Keratinocyte (primary cell): ENCODE results near the gene FRAS1. TPM values are rescaled to one million over a fixed set of nuclear protein-coding genes. Genes with fewer than 3 reads are reported as not detected.
A peak's percentile ranks its signal among the peaks of the same experiment; 100 is the strongest.
"Not testable (repeated sequence)": the region's sequence is repeated elsewhere in the genome, so short reads cannot be mapped to it uniquely, and the experiment has no call there.

Experiments
- DNase-seq: peaks from one replicate; pipeline ENCODE4 v3.0.0-alpha.2; 2011; ENCODE audit warnings: low read depth, missing footprints, low spot score
- FAIRE-seq: peaks from 2 replicates; lab custom pipeline; 2011; peaks lifted over from hg19 to GRCh38; lab: Jason Lieb, UNC
- H2AFZ ChIP-seq: 2 replicates; pipeline ENCODE4 v1.6.0; 2012; ENCODE audit warnings: low read length, control low read depth, inconsistent platforms; ENCODE audit not compliant: control insufficient read depth
- H3K27ac ChIP-seq: 2 replicates; pipeline ENCODE4 v1.5.1; 2011; ENCODE audit warnings: low read length; ENCODE audit not compliant: control insufficient read depth, insufficient read depth
- H3K27me3 ChIP-seq: 3 replicates; pipeline ENCODE4 v1.6.0; 2011; ENCODE audit warnings: low read length; ENCODE audit not compliant: control insufficient read depth, insufficient read depth; ENCODE audit errors: extremely low read depth
- H3K36me3 ChIP-seq, 2 experiments: 2 replicates in 1 of 2; 3 replicates in 1 of 2; pipeline ENCODE4 v1.5.1; 2011; ENCODE audit warnings: low read length in 2 of 2, mild to moderate bottlenecking in 1 of 2; ENCODE audit not compliant: control insufficient read depth in 2 of 2, insufficient read depth in 2 of 2; ENCODE audit errors: extremely low read depth in 1 of 2
- H3K4me1 ChIP-seq: 3 replicates; pipeline ENCODE4 v1.5.1; 2011; ENCODE audit warnings: low read length; ENCODE audit not compliant: control insufficient read depth, insufficient read depth; ENCODE audit errors: extremely low read depth
- H3K4me2 ChIP-seq: 3 replicates; pipeline ENCODE4 v1.6.0; 2011; ENCODE audit warnings: low read depth, low read length; ENCODE audit not compliant: control insufficient read depth, insufficient read depth; ENCODE audit errors: extremely low read depth
- H3K4me3 ChIP-seq, 3 experiments: fragments of 200-600 bp in 1 of 3; sonication (generic) in 1 of 3; 2 replicates in 2 of 3; 3 replicates in 1 of 3; pipeline ENCODE4 v1.5.1; 2011 to 2016; ENCODE audit warnings: low read length in 3 of 3, mild to moderate bottlenecking in 3 of 3, control low read depth in 2 of 3, inconsistent platforms in 1 of 3, low read depth in 1 of 3, mixed read lengths in 1 of 3, mixed run types in 1 of 3, moderate library complexity in 1 of 3; ENCODE audit not compliant: control insufficient read depth in 2 of 3, insufficient read depth in 2 of 3; ENCODE audit errors: extremely low read depth in 1 of 3
- H3K79me2 ChIP-seq: 2 replicates; pipeline ENCODE4 v1.6.0; 2012; ENCODE audit warnings: low read length; ENCODE audit not compliant: control insufficient read depth, insufficient read depth
- H3K9ac ChIP-seq: 3 replicates; pipeline ENCODE4 v1.6.0; 2011; ENCODE audit warnings: low read length; ENCODE audit not compliant: control insufficient read depth, insufficient read depth; ENCODE audit errors: extremely low read depth
- H3K9me1 ChIP-seq: 3 replicates; pipeline ENCODE4 v1.6.0; 2011; ENCODE audit warnings: low read length; ENCODE audit not compliant: control insufficient read depth, insufficient read depth; ENCODE audit errors: extremely low read depth
- H3K9me3 ChIP-seq: 2 replicates; pipeline ENCODE4 v1.5.1; 2012; ENCODE audit warnings: low read depth, low read length; ENCODE audit not compliant: control insufficient read depth
- H4K20me1 ChIP-seq: 3 replicates; pipeline ENCODE4 v1.6.0; 2011; ENCODE audit warnings: low read length; ENCODE audit not compliant: control insufficient read depth, insufficient read depth; ENCODE audit errors: extremely low read depth
- EZH2 ChIP-seq: IDR thresholded peaks from one replicate; pipeline ENCODE4 v1.6.1; 2012; ENCODE audit warnings: inconsistent platforms, mild to moderate bottlenecking, low read length, moderate library complexity
- dilution Hi-C: fragments of 300-500 bp; cut with MboI; formaldehyde crosslinking; loops from one replicate; pipeline ENCODE4 v1.7.0; 2020; ENCODE audit warnings: low sequenced_read_pairs; ENCODE audit not compliant: extremely low pct_ligation_motif_present
- polyA minus RNA-seq, 3 experiments: library from RNA; depleted of rRNA, polyadenylated mRNA; stranded (reverse); fragments of >200 nt; gene quantifications; 1 replicate in 1 of 3; 2 replicates in 1 of 3; 3 replicates in 1 of 3; pipeline ENCODE4 v1.2.3, GENCODE V29; 2011
- polyA plus RNA-seq, 5 experiments: library from polyadenylated mRNA; depleted of rRNA in 3 of 5; stranded (reverse) in 3 of 5; stranded (forward) in 1 of 5; unstranded in 1 of 5; fragments of >200 nt; gene quantifications; 1 replicate in 1 of 5; 2 replicates in 3 of 5; 3 replicates in 1 of 5; pipeline versions ENCODE4 v1.2.1 to v1.2.3, GENCODE V29; 2011 to 2012; ENCODE audit warnings: missing spikeins in 2 of 5, low read depth in 1 of 5, low replicate concordance in 1 of 5
- TF ChIP-seq, protein P1 (sequence below), 3 experiments: IDR thresholded peaks in 1 of 3; conservative IDR thresholded peaks in 1 of 3; optimal IDR thresholded peaks in 1 of 3; 2 replicates in 2 of 3; 3 replicates in 1 of 3; pipeline versions ENCODE3 to v1.5.1; 2011; ENCODE audit warnings: low read length in 3 of 3, mild to moderate bottlenecking in 3 of 3, moderate library complexity in 2 of 3, control low read depth in 1 of 3, inconsistent platforms in 1 of 3; ENCODE audit not compliant: insufficient read depth in 2 of 3; ENCODE audit errors: extremely low read depth in 1 of 3

The FRAS1 gene, protein sequence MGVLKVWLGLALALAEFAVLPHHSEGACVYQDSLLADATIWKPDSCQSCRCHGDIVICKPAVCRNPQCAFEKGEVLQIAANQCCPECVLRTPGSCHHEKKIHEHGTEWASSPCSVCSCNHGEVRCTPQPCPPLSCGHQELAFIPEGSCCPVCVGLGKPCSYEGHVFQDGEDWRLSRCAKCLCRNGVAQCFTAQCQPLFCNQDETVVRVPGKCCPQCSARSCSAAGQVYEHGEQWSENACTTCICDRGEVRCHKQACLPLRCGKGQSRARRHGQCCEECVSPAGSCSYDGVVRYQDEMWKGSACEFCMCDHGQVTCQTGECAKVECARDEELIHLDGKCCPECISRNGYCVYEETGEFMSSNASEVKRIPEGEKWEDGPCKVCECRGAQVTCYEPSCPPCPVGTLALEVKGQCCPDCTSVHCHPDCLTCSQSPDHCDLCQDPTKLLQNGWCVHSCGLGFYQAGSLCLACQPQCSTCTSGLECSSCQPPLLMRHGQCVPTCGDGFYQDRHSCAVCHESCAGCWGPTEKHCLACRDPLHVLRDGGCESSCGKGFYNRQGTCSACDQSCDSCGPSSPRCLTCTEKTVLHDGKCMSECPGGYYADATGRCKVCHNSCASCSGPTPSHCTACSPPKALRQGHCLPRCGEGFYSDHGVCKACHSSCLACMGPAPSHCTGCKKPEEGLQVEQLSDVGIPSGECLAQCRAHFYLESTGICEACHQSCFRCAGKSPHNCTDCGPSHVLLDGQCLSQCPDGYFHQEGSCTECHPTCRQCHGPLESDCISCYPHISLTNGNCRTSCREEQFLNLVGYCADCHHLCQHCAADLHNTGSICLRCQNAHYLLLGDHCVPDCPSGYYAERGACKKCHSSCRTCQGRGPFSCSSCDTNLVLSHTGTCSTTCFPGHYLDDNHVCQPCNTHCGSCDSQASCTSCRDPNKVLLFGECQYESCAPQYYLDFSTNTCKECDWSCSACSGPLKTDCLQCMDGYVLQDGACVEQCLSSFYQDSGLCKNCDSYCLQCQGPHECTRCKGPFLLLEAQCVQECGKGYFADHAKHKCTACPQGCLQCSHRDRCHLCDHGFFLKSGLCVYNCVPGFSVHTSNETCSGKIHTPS (N-terminal part only)
- polyA plus RNA-seq (3.4 to 4.1 TPM (median 3.5 TPM) in 3 replicates), polyA minus RNA-seq (18.7 to 41.6 TPM (median 23.4 TPM) in 3 replicates)
- 1.3 TPM for polyA plus RNA-seq (2011; ENCODE audit: low read depth)
- polyA plus RNA-seq (2011; cell fraction: cytosol; rRNA removed), result 0.94 and 1.2 TPM in 2 replicates
- 13.6 and 14.3 TPM in 2 replicates for polyA plus RNA-seq (2011; cell fraction: nucleus; rRNA removed)
- 2.0 and 3.7 TPM in 2 replicates for polyA plus RNA-seq (2012; ENCODE audit: low replicate concordance)
- polyA minus RNA-seq (2011; cell fraction: cytosol; rRNA and poly(A)+ RNA removed), result 10.4 TPM
- polyA minus RNA-seq (2011; cell fraction: nucleus; rRNA and poly(A)+ RNA removed), result 43.4 and 58.3 TPM in 2 replicates

DNA sequence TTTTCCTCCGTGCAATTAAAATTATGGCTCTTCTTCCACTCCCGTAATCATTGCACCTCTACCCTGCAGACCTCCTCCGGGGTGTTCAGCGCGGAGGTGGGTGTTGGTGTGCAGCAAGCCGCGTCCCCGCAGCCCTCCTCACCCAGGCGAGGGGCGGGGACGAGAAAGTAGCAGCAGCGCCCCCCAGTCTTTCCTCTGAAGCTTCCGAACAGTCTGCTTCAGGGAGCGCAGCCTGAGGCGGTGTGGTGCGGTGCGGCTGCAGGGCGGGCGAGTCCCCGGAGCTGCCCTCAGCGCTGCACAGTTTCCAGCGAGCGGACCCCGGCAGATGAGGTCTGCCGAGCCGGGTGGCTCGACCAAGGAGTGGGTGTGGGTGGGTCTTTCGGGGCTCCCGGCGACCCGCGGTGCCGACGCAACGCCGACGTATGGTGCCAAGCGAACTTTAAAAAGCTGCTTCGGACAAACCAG is at the start of gene FRAS1:
TSS of gene FRAS1 (plus strand) at position 189 of the 465 bp plus-strand sequence. CDS start 687 bp downstream, outside the sequence.
- dilution Hi-C loops, result no loop called here
- no peaks in the 10 kb centered on the region for H3K27me3 ChIP-seq
- H3K4me2 ChIP-seq, result peak within 1 kb of the TSS; percentile 91
- H3K36me3 ChIP-seq, result no peaks in the 10 kb centered on the region
- peak within 1 kb of the TSS; percentile 74 to 88 (median 85) for H3K4me3 ChIP-seq
- peak within 1 kb of the TSS; percentile 84 for H3K9ac ChIP-seq
- peak within 1 kb of the TSS; percentile 94 for H2AFZ ChIP-seq
- DNase-seq (no peak), FAIRE-seq (no peak)
- TF ChIP-seq, protein P1, sequence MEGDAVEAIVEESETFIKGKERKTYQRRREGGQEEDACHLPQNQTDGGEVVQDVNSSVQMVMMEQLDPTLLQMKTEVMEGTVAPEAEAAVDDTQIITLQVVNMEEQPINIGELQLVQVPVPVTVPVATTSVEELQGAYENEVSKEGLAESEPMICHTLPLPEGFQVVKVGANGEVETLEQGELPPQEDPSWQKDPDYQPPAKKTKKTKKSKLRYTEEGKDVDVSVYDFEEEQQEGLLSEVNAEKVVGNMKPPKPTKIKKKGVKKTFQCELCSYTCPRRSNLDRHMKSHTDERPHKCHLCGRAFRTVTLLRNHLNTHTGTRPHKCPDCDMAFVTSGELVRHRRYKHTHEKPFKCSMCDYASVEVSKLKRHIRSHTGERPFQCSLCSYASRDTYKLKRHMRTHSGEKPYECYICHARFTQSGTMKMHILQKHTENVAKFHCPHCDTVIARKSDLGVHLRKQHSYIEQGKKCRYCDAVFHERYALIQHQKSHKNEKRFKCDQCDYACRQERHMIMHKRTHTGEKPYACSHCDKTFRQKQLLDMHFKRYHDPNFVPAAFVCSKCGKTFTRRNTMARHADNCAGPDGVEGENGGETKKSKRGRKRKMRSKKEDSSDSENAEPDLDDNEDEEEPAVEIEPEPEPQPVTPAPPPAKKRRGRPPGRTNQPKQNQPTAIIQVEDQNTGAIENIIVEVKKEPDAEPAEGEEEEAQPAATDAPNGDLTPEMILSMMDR (optimal IDR thresholded peaks at IDR 0.05 in 1 of 3, IDR thresholded peaks at IDR 0.05 in 1 of 3, conservative IDR thresholded peaks at IDR 0.05 in 1 of 3; ENCODE audit: extremely low read depth in 1 of 3, insufficient read depth in 2 of 3, low read length in 3 of 3), result peak in 1 of 3 experiments; percentile 33
- TF ChIP-seq EZH2, result no peak
- no peaks in the 10 kb centered on the region for H3K9me3 ChIP-seq
- H3K27ac ChIP-seq, result peak within 1 kb of the TSS; percentile 69
- H3K4me1 ChIP-seq, result peaks cover 13% of the 10 kb centered on the region
- no peaks in the 10 kb centered on the region for H3K79me2 ChIP-seq
- no peaks in the 10 kb centered on the region for H3K9me1 ChIP-seq
- H4K20me1 ChIP-seq, result no peaks in the 10 kb centered on the region

DNA sequence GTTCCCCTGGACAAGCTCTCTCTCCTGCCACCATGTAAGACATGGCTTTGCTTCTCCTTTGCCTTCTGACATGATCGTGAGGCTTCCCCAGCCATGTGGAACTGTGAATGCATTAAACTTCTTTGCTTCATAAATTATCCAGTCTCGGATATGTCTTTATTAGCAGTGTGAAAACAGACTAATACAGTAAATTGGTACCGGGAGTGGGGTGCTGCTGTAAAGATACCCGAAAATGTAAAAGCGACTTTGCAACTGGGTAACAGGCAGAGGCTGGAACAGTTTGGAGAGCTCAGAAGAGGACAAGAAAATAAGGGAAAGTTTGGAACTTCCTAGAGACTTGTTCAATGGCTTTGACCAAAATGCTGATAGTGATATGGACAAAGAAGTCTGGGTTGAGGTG is 46.1 kb upstream of the FRAS1 start:
- H2AFZ ChIP-seq, H3K9me3 ChIP-seq, H3K9me1 ChIP-seq, H3K36me3 ChIP-seq, H3K4me1 ChIP-seq, FAIRE-seq, H3K4me2 ChIP-seq, H4K20me1 ChIP-seq, H3K27ac ChIP-seq, H3K79me2 ChIP-seq, H3K9ac ChIP-seq, dilution Hi-C loops, H3K4me3 ChIP-seq, H3K27me3 ChIP-seq, DNase-seq: not testable (repeated sequence)
